ENCODE measurements around the gene TUBB4A. TPM values are rescaled to one million over a fixed set of nuclear protein-coding genes. Genes with fewer than 3 reads are reported as not detected.
"Not testable (repeated sequence)": the region's sequence is repeated elsewhere in the genome, so short reads cannot be mapped to it uniquely, and the experiment has no call there.

The TUBB4A gene
- total and polyA plus RNA-seq, 4 donors, result 0.05 to 2.1 (median 0.18) TPM

DNA sequence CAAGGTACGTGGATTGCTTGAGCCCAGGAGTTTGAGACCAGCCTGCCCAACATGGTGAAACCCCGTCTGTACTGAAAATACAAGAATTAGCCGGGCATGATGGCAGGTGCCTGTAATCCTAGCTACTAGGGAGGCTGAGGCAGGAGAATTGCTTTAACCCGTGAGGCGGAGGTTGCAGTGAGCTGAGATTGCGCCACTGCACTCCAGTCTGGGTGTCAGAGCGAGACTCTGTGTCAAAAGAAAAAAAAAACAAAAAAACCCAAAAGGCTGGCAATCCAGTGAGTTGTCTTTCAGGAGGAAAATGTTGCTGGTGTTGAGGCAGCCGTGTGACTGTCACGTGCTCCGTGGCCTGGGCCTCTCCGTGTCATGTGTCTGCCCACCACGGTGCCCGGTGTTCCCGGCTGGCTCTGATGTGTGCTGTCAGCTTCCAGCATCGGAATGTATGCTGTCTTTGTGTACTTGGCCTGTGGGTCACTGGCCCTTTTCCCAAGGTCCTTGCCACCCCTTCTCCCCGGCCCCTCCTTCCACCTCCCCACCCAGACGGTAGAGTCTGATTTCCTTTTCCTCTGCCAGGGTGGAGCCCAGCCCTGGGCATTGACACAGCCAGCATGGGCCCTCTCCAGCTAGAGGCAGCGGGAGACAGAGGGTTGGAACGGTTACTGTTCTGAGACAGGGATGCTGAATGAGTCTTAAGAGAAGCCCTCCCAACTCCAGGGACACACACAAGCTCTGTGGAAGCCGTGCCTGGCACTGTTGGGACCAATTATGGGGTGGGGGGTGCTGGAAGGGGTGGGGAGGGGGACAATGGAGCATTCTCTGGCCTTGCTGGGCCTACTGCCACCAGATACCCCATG, 7.2 kb upstream of the TUBB4A start:
- Histone ChIP-seq H3K27me3 (ENCODE audit: control insufficient read depth in 3 of 3, insufficient read depth in 3 of 3, low read length in 2 of 3) (no peaks in the 10 kb centered on the region), H3K9ac (ENCODE audit: insufficient read depth in 1 of 2, low read length in 2 of 2) (no peak overlapping the region), H3K4me1 (ENCODE audit: control insufficient read depth in 5 of 5, insufficient read depth in 5 of 5, low read length in 5 of 5) (peaks cover 0 to 1% (median 0%) of the 10 kb centered on the region in 5 donors), H3K36me3 (ENCODE audit: control insufficient read depth in 4 of 4, insufficient read depth in 4 of 4, low read length in 4 of 4) (no peaks in the 10 kb centered on the region), H3K27ac (ENCODE audit: low read depth in 1 of 2, low read length in 1 of 2) (peak overlapping the region in 1 of 2 donors; percentile 65), H3K9me3 (ENCODE audit: control insufficient read depth in 4 of 4, insufficient read depth in 3 of 4, low read length in 3 of 4) (no peaks in the 10 kb centered on the region), H3K4me3 (no peak overlapping the region)
- WGBS, 2 donors, result 49 to 65% methylated on average over 20 of the region's 20 CpGs
- DNase-seq, result no peak
- no peak for ATAC-seq (ENCODE audit: insufficient read depth, low FRiP score)
- TF ChIP-seq, protein P1, sequence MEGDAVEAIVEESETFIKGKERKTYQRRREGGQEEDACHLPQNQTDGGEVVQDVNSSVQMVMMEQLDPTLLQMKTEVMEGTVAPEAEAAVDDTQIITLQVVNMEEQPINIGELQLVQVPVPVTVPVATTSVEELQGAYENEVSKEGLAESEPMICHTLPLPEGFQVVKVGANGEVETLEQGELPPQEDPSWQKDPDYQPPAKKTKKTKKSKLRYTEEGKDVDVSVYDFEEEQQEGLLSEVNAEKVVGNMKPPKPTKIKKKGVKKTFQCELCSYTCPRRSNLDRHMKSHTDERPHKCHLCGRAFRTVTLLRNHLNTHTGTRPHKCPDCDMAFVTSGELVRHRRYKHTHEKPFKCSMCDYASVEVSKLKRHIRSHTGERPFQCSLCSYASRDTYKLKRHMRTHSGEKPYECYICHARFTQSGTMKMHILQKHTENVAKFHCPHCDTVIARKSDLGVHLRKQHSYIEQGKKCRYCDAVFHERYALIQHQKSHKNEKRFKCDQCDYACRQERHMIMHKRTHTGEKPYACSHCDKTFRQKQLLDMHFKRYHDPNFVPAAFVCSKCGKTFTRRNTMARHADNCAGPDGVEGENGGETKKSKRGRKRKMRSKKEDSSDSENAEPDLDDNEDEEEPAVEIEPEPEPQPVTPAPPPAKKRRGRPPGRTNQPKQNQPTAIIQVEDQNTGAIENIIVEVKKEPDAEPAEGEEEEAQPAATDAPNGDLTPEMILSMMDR (IDR thresholded peaks at IDR 0.05; ENCODE audit: control extremely low read depth, extremely low read depth), result no peak

DNA sequence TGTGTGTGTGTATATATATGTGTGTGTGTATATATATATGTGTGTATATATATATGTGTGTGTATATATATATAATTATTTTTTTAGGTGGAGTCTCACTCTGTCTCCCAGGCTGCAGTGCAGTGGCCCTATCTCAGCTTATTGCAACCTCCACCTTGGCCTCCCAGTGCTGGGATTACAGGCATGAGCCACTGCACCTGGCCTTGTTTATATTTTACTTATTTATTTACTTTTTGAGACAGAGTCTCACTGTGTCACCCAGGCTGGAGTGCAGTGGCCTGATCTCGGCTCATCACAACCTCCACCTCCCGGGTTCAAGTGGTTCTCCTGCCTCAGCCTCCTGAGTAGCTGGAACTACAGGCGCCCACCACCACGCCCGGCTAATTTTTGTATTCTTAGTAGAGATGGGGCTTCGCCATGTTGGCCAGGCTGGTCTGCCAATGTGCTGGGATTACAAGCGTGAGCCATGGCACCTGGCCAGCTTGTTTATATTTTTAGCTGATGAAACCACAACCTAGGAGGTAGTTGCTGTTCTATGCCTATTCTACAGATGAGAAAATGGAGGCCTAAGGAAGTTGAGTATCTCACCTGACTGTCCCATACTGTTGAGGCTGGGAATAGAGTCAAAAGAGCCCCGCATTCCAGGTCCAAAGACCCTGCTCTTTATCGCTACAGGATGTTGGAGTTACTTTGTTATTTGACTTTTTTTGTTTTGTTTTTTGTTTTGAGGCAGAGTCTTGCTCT, 6.1 kb upstream of the TUBB4A start:
- ATAC-seq (ENCODE audit: insufficient read depth, low FRiP score); H3K4me3 ChIP-seq; H3K9ac ChIP-seq (ENCODE audit: insufficient read depth in 1 of 2, low read length in 2 of 2); H3K9me3 ChIP-seq (ENCODE audit: control insufficient read depth in 4 of 4, insufficient read depth in 3 of 4, low read length in 3 of 4); H3K27me3 ChIP-seq (ENCODE audit: control insufficient read depth in 3 of 3, insufficient read depth in 3 of 3, low read length in 2 of 3); H3K36me3 ChIP-seq (ENCODE audit: control insufficient read depth in 4 of 4, insufficient read depth in 4 of 4, low read length in 4 of 4); DNase-seq; H3K27ac ChIP-seq (ENCODE audit: low read depth in 1 of 2, low read length in 1 of 2); H3K4me1 ChIP-seq (ENCODE audit: control insufficient read depth in 5 of 5, insufficient read depth in 5 of 5, low read length in 5 of 5): not testable (repeated sequence)
- 91% methylated on average over 9 of the region's 9 CpGs for WGBS, 2 donors

DNA sequence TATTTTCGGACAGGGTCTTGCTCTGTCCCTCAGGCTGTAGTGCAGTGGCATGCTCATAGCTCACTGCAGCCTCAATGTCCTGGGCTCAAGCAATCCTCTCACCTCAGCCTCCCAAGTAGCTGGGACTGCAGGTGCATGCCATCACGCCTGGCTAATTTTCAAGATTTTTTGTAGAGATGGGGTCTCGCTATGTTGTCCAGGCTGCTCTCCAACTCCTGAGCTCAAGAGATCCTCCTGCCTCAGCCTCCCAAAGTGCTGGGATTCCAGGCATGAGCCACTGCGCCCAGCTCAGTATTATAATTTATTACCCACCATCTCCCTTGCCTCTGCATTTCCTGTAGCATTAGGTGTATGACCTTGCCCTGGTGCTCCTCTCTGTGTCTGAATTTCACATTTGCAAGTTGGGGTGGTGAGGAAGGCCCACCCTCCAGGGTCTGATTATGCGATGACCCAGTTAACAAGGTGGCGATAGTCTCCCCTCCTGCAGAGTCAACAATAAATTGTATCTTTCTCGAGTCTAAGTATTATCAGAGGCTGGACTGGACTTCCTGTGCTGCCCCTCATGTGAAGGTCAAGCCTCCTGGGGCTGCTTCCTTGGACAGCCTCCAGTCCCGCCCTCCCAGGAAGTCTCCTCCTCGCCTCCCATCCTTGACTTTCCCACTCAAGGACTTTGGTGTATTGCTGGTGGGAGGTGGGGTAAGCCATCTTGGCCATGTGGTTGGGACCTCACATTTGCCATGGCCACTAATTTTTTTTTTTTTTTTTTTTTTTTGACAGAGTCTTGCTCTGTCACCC, 1.5 kb upstream of the TUBB4A start:
- no peak overlapping the region for H3K27ac ChIP-seq (ENCODE audit: low read depth in 1 of 2, low read length in 1 of 2)
- H3K36me3 ChIP-seq (ENCODE audit: control insufficient read depth in 4 of 4, insufficient read depth in 4 of 4, low read length in 4 of 4), result no peaks in the 10 kb centered on the region
- no peak for ATAC-seq (ENCODE audit: insufficient read depth, low FRiP score)
- no peak overlapping the region for H3K9ac ChIP-seq (ENCODE audit: insufficient read depth in 1 of 2, low read length in 2 of 2)
- no peak overlapping the region for H3K4me3 ChIP-seq
- no peaks in the 10 kb centered on the region for H3K9me3 ChIP-seq (ENCODE audit: control insufficient read depth in 4 of 4, insufficient read depth in 3 of 4, low read length in 3 of 4)
- H3K4me1 ChIP-seq (ENCODE audit: control insufficient read depth in 5 of 5, insufficient read depth in 5 of 5, low read length in 5 of 5), result peaks cover 0 to 11% (median 4%) of the 10 kb centered on the region in 5 donors
- DNase-seq, result no peak
- WGBS, 2 donors, result 77 to 84% methylated on average over 9 of the region's 9 CpGs
- H3K27me3 ChIP-seq (ENCODE audit: control insufficient read depth in 3 of 3, insufficient read depth in 3 of 3, low read length in 2 of 3), result peaks cover 0 to 10% (median 5%) of the 10 kb centered on the region in 3 donors
- TF ChIP-seq, protein P1 (IDR thresholded peaks at IDR 0.05; ENCODE audit: control extremely low read depth, extremely low read depth), result no peak
